GM21528 (cell line): ENCODE measurements around the gene ANXA10.

Source experiments
- ATAC-seq: cut with Tn5 transposase; IDR thresholded peaks from one replicate; pipeline ENCODE4 v1.9.1; 2021; ENCODE audit warnings: mild to moderate bottlenecking, moderate library complexity; ENCODE audit not compliant: unreplicated experiment, low FRiP score

The ANXA10 gene

GRCh38 chr4:168218645-168219044, 126.3 kb downstream of the ANXA10 start:
- ATAC-seq = no peak

GRCh38 chr4:168220893-168221292, 128.6 kb downstream of the ANXA10 start:
- ATAC-seq = no peak

GRCh38 chr4:168221301-168221700, 129.0 kb downstream of the ANXA10 start:
- no peak for ATAC-seq
